ENCODE measurements around the gene ATP5PF.

GRCh38 chr21:25750085-25750484 is 15.4 kb upstream of the ATP5PF start:
- TF ChIP-seq POLR2A (IDR thresholded peaks at IDR 0.05): no peak
- no peak for TF ChIP-seq CTCF (IDR thresholded peaks at IDR 0.05)
- no peak for TF ChIP-seq POLR2AphosphoS5 (IDR thresholded peaks at IDR 0.05)

All from sigmoid colon (tissue), 4 donors.